GM12878 (cell line): ENCODE data around the gene LENEP. TPM values are rescaled to one million over a fixed set of nuclear protein-coding genes. Genes with fewer than 3 reads are reported as not detected.

Experiments
- CHD4 ChIP-seq: fragments of 200-600 bp; sonication (generic); IDR thresholded peaks from 2 replicates; pipeline ENCODE4 v1.6.1; 2016; ENCODE audit warnings: mild to moderate bottlenecking
- JUND ChIP-seq: IDR thresholded peaks from 2 replicates; pipeline ENCODE4 v1.6.1; 2012; ENCODE audit warnings: low read depth, mild to moderate bottlenecking, low read length, improper control_type of control experiment, moderate library complexity
- MTA3 ChIP-seq: IDR thresholded peaks from 2 replicates; pipeline ENCODE4 v1.6.1; 2012; ENCODE audit warnings: low read length, inconsistent platforms, borderline replicate concordance
- MXI1 ChIP-seq: fragments of 150-350 bp; IDR thresholded peaks from 2 replicates; pipeline ENCODE4 v1.6.1; 2011; ENCODE audit warnings: low read depth, mild to moderate bottlenecking, inconsistent platforms, low read length, improper control_type of control experiment
- PAX5 ChIP-seq: IDR thresholded peaks from 2 replicates; pipeline ENCODE4 v1.6.1; 2011; ENCODE audit warnings: low read depth, low read length, borderline replicate concordance
- POLR2A ChIP-seq: IDR thresholded peaks from 2 replicates; pipeline ENCODE4 v1.6.1; 2011; ENCODE audit warnings: low read depth, mild to moderate bottlenecking, low read length
- RBBP5 ChIP-seq: fragments of 200-600 bp; sonication (generic); conservative IDR thresholded peaks from 2 replicates; pipeline ENCODE4 v1.6.1; 2016
- RCOR1 ChIP-seq: conservative IDR thresholded peaks from 2 replicates; pipeline ENCODE4 v1.6.1; 2012; ENCODE audit warnings: low read depth, low read length, improper control_type of control experiment
- SMARCA5 ChIP-seq: fragments of 450-650 bp; IDR thresholded peaks from 2 replicates; pipeline ENCODE4 v1.6.1; 2017; ENCODE audit warnings: mild to moderate bottlenecking
- ZNF24 ChIP-seq: fragments of 450-650 bp; IDR thresholded peaks from 2 replicates; pipeline ENCODE4 v1.6.1; 2017; ENCODE audit warnings: antibody characterized with exemption, mild to moderate bottlenecking
- ZSCAN29 ChIP-seq: fragments of 450-650 bp; IDR thresholded peaks from 2 replicates; pipeline ENCODE4 v1.6.1; 2017; ENCODE audit warnings: mild to moderate bottlenecking, moderate library complexity
- polyA plus RNA-seq, 11 experiments: library from polyadenylated mRNA; depleted of rRNA in 4 of 11; unstranded in 6 of 11; stranded (reverse) in 5 of 11; fragments of >200 nt; fragmentation: Nextera tagmentation in 4 of 11; fragmentation: Illumina TruSeq in 1 of 11; extraction: Ambion mirVana in 4 of 11; extraction: Trizol in 1 of 11; gene quantifications; 1 replicate in 1 of 11; 2 replicates in 10 of 11; pipeline versions ENCODE4 v1.2.1 to v1.2.3, GENCODE V29; 2011 to 2016; ENCODE audit warnings: inconsistent platforms in 2 of 11, missing spikeins in 2 of 11, low read depth in 1 of 11
- total RNA-seq, 4 experiments: library from RNA; depleted of rRNA in 3 of 4; stranded (reverse); fragments of >200 nt in 3 of 4; fragmentation: Illumina TruSeq in 1 of 4; extraction: Trizol in 1 of 4; gene quantifications; 2 replicates each; pipeline versions ENCODE4 v1.2.1 to v1.2.3, GENCODE V29; 2013 to 2021
- TF ChIP-seq, protein P1 (sequence below): fragments of 450-650 bp; IDR thresholded peaks from 2 replicates; pipeline ENCODE4 v1.6.1; 2016; ENCODE audit warnings: mild to moderate bottlenecking
- TF ChIP-seq, protein P2 (sequence below): fragments of 450-650 bp; IDR thresholded peaks from 2 replicates; pipeline ENCODE4 v1.6.1; 2017; ENCODE audit warnings: low read depth, mild to moderate bottlenecking, moderate library complexity
- TF ChIP-seq, protein P3 (sequence below): fragments of 450-650 bp; IDR thresholded peaks from 2 replicates; pipeline ENCODE4 v1.6.1; 2017; ENCODE audit warnings: mild to moderate bottlenecking, moderate library complexity
- TF ChIP-seq, protein P4 (sequence below): IDR thresholded peaks from 2 replicates; pipeline ENCODE4 v1.6.1; 2012; ENCODE audit warnings: mild to moderate bottlenecking, low read depth, low read length
- TF ChIP-seq, protein P5 (sequence below): fragments of 450-650 bp; IDR thresholded peaks from 2 replicates; pipeline ENCODE4 v1.6.1; 2018; ENCODE audit warnings: borderline replicate concordance, mild to moderate bottlenecking; ENCODE audit not compliant: partially characterized antibody

The LENEP gene
- total and polyA plus RNA-seq, 10 of the 15 experiments (the other 5 are each of a cell fraction or from before 2014, with no cell fraction given) = 0.27 to 1.1 (median 0.64) TPM; not detected in 7

DNA sequence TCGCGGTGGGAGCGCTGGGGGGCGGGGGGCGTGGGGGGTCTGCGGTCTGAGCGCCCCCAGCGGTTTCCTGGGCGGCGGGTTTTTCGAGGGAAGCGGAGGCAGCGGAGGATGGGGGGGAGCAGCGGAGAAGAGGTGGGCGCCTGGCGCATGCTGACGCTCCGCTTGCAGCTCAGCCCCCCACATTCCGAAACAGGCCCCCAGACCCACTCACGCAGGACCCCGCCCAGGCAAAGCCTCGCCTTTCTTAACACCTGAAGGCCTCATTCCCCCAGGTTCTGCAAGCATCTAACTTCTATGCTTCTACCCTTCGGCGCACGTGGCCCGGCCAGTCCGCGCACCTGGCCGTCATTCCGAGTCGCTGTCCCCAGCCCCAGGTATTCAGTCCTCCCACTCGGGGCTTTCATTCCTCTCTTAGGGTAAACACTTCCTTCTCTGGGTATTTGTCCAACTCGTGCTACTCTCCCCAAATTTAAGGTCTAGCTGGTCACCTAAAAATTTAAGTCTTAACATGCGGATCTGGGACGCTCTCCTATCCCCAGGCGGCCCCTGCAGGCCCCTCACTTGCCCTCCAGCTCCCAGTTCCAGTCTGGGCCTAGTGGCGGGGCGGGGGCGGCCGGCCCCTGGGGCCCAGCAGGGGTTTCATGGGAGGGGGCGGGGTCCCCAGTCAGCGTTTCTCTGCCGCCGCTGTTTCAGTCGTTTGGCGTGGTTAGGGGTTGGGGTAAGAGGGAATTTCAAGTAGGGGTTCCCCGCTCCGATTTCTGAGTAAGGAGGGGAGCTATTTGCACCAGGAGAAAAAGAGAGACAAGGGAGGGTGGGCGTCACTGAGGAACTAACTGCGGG, 6.4 kb downstream of the LENEP start (continued):
- TF ChIP-seq ZNF24 (no peak), RBBP5 (no peak), RCOR1 (0 out of 2 replicates have a peak, but pooled peaks have one; percentile 10), POLR2A (peak; percentile 58), JUND (no peak), SMARCA5 (0 out of 2 replicates have a peak, but pooled peaks have one; percentile 11), MTA3 (no peak), CHD4 (no peak), PAX5 (no peak), MXI1 (peak; percentile 94), ZSCAN29 (no peak)
- TF ChIP-seq, protein P1, sequence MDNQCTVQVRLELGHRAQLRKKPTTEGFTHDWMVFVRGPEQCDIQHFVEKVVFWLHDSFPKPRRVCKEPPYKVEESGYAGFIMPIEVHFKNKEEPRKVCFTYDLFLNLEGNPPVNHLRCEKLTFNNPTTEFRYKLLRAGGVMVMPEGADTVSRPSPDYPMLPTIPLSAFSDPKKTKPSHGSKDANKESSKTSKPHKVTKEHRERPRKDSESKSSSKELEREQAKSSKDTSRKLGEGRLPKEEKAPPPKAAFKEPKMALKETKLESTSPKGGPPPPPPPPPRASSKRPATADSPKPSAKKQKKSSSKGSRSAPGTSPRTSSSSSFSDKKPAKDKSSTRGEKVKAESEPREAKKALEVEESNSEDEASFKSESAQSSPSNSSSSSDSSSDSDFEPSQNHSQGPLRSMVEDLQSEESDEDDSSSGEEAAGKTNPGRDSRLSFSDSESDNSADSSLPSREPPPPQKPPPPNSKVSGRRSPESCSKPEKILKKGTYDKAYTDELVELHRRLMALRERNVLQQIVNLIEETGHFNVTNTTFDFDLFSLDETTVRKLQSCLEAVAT = 0 out of 2 replicates have a peak, but pooled peaks have one; percentile 44
- TF ChIP-seq, protein P2, sequence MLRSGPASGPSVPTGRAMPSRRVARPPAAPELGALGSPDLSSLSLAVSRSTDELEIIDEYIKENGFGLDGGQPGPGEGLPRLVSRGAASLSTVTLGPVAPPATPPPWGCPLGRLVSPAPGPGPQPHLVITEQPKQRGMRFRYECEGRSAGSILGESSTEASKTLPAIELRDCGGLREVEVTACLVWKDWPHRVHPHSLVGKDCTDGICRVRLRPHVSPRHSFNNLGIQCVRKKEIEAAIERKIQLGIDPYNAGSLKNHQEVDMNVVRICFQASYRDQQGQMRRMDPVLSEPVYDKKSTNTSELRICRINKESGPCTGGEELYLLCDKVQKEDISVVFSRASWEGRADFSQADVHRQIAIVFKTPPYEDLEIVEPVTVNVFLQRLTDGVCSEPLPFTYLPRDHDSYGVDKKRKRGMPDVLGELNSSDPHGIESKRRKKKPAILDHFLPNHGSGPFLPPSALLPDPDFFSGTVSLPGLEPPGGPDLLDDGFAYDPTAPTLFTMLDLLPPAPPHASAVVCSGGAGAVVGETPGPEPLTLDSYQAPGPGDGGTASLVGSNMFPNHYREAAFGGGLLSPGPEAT = peak; percentile 55; the same call in 1 of the 2 replicates
- TF ChIP-seq, protein P3, sequence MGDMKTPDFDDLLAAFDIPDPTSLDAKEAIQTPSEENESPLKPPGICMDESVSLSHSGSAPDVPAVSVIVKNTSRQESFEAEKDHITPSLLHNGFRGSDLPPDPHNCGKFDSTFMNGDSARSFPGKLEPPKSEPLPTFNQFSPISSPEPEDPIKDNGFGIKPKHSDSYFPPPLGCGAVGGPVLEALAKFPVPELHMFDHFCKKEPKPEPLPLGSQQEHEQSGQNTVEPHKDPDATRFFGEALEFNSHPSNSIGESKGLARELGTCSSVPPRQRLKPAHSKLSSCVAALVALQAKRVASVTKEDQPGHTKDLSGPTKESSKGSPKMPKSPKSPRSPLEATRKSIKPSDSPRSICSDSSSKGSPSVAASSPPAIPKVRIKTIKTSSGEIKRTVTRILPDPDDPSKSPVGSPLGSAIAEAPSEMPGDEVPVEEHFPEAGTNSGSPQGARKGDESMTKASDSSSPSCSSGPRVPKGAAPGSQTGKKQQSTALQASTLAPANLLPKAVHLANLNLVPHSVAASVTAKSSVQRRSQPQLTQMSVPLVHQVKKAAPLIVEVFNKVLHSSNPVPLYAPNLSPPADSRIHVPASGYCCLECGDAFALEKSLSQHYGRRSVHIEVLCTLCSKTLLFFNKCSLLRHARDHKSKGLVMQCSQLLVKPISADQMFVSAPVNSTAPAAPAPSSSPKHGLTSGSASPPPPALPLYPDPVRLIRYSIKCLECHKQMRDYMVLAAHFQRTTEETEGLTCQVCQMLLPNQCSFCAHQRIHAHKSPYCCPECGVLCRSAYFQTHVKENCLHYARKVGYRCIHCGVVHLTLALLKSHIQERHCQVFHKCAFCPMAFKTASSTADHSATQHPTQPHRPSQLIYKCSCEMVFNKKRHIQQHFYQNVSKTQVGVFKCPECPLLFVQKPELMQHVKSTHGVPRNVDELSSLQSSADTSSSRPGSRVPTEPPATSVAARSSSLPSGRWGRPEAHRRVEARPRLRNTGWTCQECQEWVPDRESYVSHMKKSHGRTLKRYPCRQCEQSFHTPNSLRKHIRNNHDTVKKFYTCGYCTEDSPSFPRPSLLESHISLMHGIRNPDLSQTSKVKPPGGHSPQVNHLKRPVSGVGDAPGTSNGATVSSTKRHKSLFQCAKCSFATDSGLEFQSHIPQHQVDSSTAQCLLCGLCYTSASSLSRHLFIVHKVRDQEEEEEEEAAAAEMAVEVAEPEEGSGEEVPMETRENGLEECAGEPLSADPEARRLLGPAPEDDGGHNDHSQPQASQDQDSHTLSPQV = no peak
- TF ChIP-seq, protein P4, sequence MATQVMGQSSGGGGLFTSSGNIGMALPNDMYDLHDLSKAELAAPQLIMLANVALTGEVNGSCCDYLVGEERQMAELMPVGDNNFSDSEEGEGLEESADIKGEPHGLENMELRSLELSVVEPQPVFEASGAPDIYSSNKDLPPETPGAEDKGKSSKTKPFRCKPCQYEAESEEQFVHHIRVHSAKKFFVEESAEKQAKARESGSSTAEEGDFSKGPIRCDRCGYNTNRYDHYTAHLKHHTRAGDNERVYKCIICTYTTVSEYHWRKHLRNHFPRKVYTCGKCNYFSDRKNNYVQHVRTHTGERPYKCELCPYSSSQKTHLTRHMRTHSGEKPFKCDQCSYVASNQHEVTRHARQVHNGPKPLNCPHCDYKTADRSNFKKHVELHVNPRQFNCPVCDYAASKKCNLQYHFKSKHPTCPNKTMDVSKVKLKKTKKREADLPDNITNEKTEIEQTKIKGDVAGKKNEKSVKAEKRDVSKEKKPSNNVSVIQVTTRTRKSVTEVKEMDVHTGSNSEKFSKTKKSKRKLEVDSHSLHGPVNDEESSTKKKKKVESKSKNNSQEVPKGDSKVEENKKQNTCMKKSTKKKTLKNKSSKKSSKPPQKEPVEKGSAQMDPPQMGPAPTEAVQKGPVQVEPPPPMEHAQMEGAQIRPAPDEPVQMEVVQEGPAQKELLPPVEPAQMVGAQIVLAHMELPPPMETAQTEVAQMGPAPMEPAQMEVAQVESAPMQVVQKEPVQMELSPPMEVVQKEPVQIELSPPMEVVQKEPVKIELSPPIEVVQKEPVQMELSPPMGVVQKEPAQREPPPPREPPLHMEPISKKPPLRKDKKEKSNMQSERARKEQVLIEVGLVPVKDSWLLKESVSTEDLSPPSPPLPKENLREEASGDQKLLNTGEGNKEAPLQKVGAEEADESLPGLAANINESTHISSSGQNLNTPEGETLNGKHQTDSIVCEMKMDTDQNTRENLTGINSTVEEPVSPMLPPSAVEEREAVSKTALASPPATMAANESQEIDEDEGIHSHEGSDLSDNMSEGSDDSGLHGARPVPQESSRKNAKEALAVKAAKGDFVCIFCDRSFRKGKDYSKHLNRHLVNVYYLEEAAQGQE = no peak
- TF ChIP-seq, protein P5, sequence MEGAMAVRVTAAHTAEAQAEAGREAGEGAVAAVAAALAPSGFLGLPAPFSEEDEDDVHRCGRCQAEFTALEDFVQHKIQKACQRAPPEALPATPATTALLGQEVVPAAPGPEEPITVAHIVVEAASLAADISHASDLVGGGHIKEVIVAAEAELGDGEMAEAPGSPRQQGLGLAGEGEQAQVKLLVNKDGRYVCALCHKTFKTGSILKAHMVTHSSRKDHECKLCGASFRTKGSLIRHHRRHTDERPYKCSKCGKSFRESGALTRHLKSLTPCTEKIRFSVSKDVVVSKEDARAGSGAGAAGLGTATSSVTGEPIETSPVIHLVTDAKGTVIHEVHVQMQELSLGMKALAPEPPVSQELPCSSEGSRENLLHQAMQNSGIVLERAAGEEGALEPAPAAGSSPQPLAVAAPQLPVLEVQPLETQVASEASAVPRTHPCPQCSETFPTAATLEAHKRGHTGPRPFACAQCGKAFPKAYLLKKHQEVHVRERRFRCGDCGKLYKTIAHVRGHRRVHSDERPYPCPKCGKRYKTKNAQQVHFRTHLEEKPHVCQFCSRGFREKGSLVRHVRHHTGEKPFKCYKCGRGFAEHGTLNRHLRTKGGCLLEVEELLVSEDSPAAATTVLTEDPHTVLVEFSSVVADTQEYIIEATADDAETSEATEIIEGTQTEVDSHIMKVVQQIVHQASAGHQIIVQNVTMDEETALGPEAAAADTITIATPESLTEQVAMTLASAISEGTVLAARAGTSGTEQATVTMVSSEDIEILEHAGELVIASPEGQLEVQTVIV = no peak
